Liver (tissue), 9 donors: ENCODE measurements around the gene RBM38. TPM values are rescaled to one million over a fixed set of nuclear protein-coding genes. Genes with fewer than 3 reads are reported as not detected.

Experiments used
- DNase-seq: peaks from one replicate; pipeline ENCODE4 v3.0.0-alpha.2; 2017; ENCODE audit warnings: low spot score
- H3K27ac ChIP-seq, 2 donors: one replicate each; pipeline ENCODE4 v1.7.0; 2013; ENCODE audit warnings: inconsistent platforms in 2 of 2, low read length in 2 of 2, control low read depth in 1 of 2, low read depth in 1 of 2, mild to moderate bottlenecking in 1 of 2
- H3K27me3 ChIP-seq, 4 donors: one replicate each; pipeline versions ENCODE4 v1.6.1 to v1.7.0; 2013; ENCODE audit warnings: low read length in 3 of 4, inconsistent platforms in 1 of 4, mild to moderate bottlenecking in 1 of 4, moderate library complexity in 1 of 4; ENCODE audit not compliant: control insufficient read depth in 4 of 4, insufficient read depth in 4 of 4
- H3K36me3 ChIP-seq, 4 donors: one replicate each; pipeline versions ENCODE4 v1.6.1 to v1.7.0; 2013; ENCODE audit warnings: low read length in 3 of 4, mild to moderate bottlenecking in 3 of 4, low read depth in 1 of 4, moderate library complexity in 1 of 4; ENCODE audit not compliant: control insufficient read depth in 4 of 4, insufficient read depth in 3 of 4
- H3K4me1 ChIP-seq, 4 donors: one replicate each; pipeline versions ENCODE4 v1.6.1 to v1.7.0; 2013; ENCODE audit warnings: low read length in 3 of 4, mild to moderate bottlenecking in 3 of 4, moderate library complexity in 1 of 4; ENCODE audit not compliant: control insufficient read depth in 4 of 4, insufficient read depth in 4 of 4
- H3K4me3 ChIP-seq, 3 donors: one replicate each; pipeline versions ENCODE4 v1.6.1 to v1.7.0; 2013; ENCODE audit warnings: low read length in 3 of 3, control low read depth in 1 of 3, low read depth in 1 of 3, mild to moderate bottlenecking in 1 of 3
- H3K9ac ChIP-seq, 2 donors: one replicate each; pipeline ENCODE4 v1.7.0; 2013; ENCODE audit warnings: low read length in 2 of 2, mild to moderate bottlenecking in 2 of 2, moderate library complexity in 2 of 2, control low read depth in 1 of 2, low read depth in 1 of 2
- H3K9me3 ChIP-seq, 4 donors: one replicate each; pipeline versions ENCODE4 v1.6.1 to v1.7.0; 2013; ENCODE audit warnings: low read length in 3 of 4; ENCODE audit not compliant: control insufficient read depth in 4 of 4
- ATF3 ChIP-seq: IDR thresholded peaks from 2 replicates; pipeline ENCODE4 v1.6.1; 2016; ENCODE audit warnings: antibody characterized with exemption
- CTCF ChIP-seq: fragments of 150-350 bp; IDR thresholded peaks from 2 replicates; pipeline ENCODE4 v1.5.1; 2017; ENCODE audit warnings: improper control_type of control experiment, low read depth, low read length; ENCODE audit not compliant: missing input control
- EGR1 ChIP-seq, 2 donors: IDR thresholded peaks; 2 replicates each; pipeline ENCODE4 v1.6.1; 2016 to 2018; ENCODE audit warnings: antibody characterized with exemption in 2 of 2, low read depth in 2 of 2
- FOXA1 ChIP-seq: IDR thresholded peaks from 2 replicates; pipeline ENCODE4 v1.6.1; 2016; ENCODE audit warnings: antibody characterized with exemption
- HNF4A ChIP-seq, 2 donors: conservative IDR thresholded peaks; 2 replicates each; pipeline ENCODE4 v1.6.1; 2016; ENCODE audit warnings: antibody characterized with exemption in 2 of 2, mild to moderate bottlenecking in 2 of 2
- HNF4G ChIP-seq: IDR thresholded peaks from 2 replicates; pipeline ENCODE4 v1.6.1; 2016; ENCODE audit warnings: antibody characterized with exemption
- JUND ChIP-seq, 2 donors: IDR thresholded peaks; 2 replicates each; pipeline ENCODE4 v1.6.1; 2016; ENCODE audit warnings: antibody characterized with exemption in 2 of 2
- MAX ChIP-seq: IDR thresholded peaks from 2 replicates; pipeline ENCODE4 v1.6.1; 2016; ENCODE audit warnings: antibody characterized with exemption
- NR2F2 ChIP-seq: IDR thresholded peaks from 2 replicates; pipeline ENCODE4 v1.6.1; 2016; ENCODE audit warnings: antibody characterized with exemption
- REST ChIP-seq: IDR thresholded peaks from 2 replicates; pipeline ENCODE4 v1.6.1; 2016; ENCODE audit warnings: antibody characterized with exemption, mild to moderate bottlenecking
- RXRA ChIP-seq, 2 donors: IDR thresholded peaks; 2 replicates each; pipeline ENCODE4 v1.6.1; 2017 to 2018; ENCODE audit warnings: antibody characterized with exemption in 2 of 2, mild to moderate bottlenecking in 1 of 2
- SP1 ChIP-seq: IDR thresholded peaks from 2 replicates; pipeline ENCODE4 v1.6.1; 2018; ENCODE audit warnings: antibody characterized with exemption, mild to moderate bottlenecking
- TAF1 ChIP-seq: conservative IDR thresholded peaks from 2 replicates; pipeline ENCODE4 v1.6.1; 2016; ENCODE audit warnings: antibody characterized with exemption, mild to moderate bottlenecking
- YY1 ChIP-seq: IDR thresholded peaks from 2 replicates; pipeline ENCODE4 v1.6.1; 2016; ENCODE audit warnings: antibody characterized with exemption, mild to moderate bottlenecking
- WGBS: extraction: QIAGEN DNeasy Blood & Tissue Kit; methylation state at CpG from one replicate; pipeline ENCODE4 v1.1.7; 2013; 5-methylcytosine and 5-hydroxymethylcytosine counted together
- polyA plus RNA-seq, 2 donors: library from polyadenylated mRNA; stranded (reverse) in 1 of 2; unstranded in 1 of 2; fragments of 200-250 nt in 1 of 2; fragments of >200 nt in 1 of 2; fragmentation: Nextera tagmentation in 1 of 2; extraction: Ambion mirVana in 1 of 2; gene quantifications; one replicate each; pipeline versions ENCODE4 v1.2.1 to v1.2.3, GENCODE V29; 2013 to 2015
- total RNA-seq, 2 donors: library from RNA; depleted of rRNA; stranded (reverse); fragments of >200 nt; gene quantifications; one replicate each; pipeline ENCODE4 v1.2.3, GENCODE V29; 2014
- donor health status: healthy.
- donor health status: healthy.
- donor health status: healthy.
- donor health status: healthy.
- donor health status: healthy.

RBM38 gene
- total and polyA plus RNA-seq, 4 donors: 1.4 to 258 (median 6.0) TPM

GRCh38 chr20:57422254-57422653 lies 31.1 kb downstream of the RBM38 start:
- Histone ChIP-seq H3K9ac (no peak overlapping the region), H3K4me3 (no peak overlapping the region), H3K4me1 (peaks cover 0 to 27% (median 14%) of the 10 kb centered on the region in 4 donors), H3K36me3 (no peaks in the 10 kb centered on the region), H3K27me3 (no peaks in the 10 kb centered on the region), H3K9me3 (no peaks in the 10 kb centered on the region), H3K27ac (peak overlapping the region in 1 of 2 donors; percentile 11)
- WGBS: 41% methylated on average over 7 of the region's 7 CpGs
- peak; percentile 19 for TF ChIP-seq REST
- TF ChIP-seq YY1: no peak
- TF ChIP-seq HNF4A (conservative IDR thresholded peaks at IDR 0.05): peak in 1 of 2 donors; percentile 51
- peak in 1 of 2 donors; percentile 17 for TF ChIP-seq RXRA (IDR thresholded peaks at IDR 0.05)
- no peak for DNase-seq

- no peaks in the 10 kb centered on the region for H3K36me3 ChIP-seq
- no peak overlapping the region for H3K27ac ChIP-seq
- H3K27me3 ChIP-seq: no peaks in the 10 kb centered on the region
- no peaks in the 10 kb centered on the region for H3K9me3 ChIP-seq
- no peak overlapping the region for H3K9ac ChIP-seq
- WGBS: 79% methylated on average over 17 of the region's 17 CpGs
- H3K4me1 ChIP-seq: peaks cover 6 to 48% (median 23%) of the 10 kb centered on the region in 4 donors
- DNase-seq: no peak
- TF ChIP-seq CTCF (no peak), FOXA1 (no peak), NR2F2 (no peak), ATF3 (no peak), SP1 (no peak), MAX (no peak), YY1 (no peak), HNF4G (no peak), JUND (IDR thresholded peaks at IDR 0.05) (no peak), EGR1 (IDR thresholded peaks at IDR 0.05; ENCODE audit: low read depth in 2 of 2) (no peak), RXRA (IDR thresholded peaks at IDR 0.05) (no peak), TAF1 (no peak)
- no peak overlapping the region for H3K4me3 ChIP-seq
Observed at GRCh38 chr20:57425150-57426013, 34.2 kb downstream of the RBM38 start.
